ENCODE results near the gene USP8.

GRCh38 chr15:50458348-50459112 is 34.3 kb downstream of the USP8 start:
- TF ChIP-seq CTCF (IDR thresholded peaks at IDR 0.05; ENCODE audit: insufficient read depth, low read depth, low read length) (no peak), EZH2 (IDR thresholded peaks at IDR 0.05; ENCODE audit: insufficient read depth, low read length) (no peak)

Data from astrocyte (in vitro differentiated cells and primary cell).